Measurements from ENCODE around the gene MYO5C. TPM values are rescaled to one million over a fixed set of nuclear protein-coding genes. Genes with fewer than 3 reads are reported as not detected.
"Not testable (repeated sequence)": the region's sequence is repeated elsewhere in the genome, so short reads cannot be mapped to it uniquely, and the experiment has no call there.

Gene MYO5C
- total RNA-seq, 4 donors from 2014 or later = 3.7 to 12.4 (median 7.6) TPM

- H3K4me3 ChIP-seq = peak overlapping the region; percentile 78 to 85 (median 82)
- peaks cover 10 to 18% (median 15%) of the 10 kb centered on the region in 4 donors for H3K4me1 ChIP-seq
- H3K27ac ChIP-seq (replicated peaks in 1 of 4) = peak overlapping the region; percentile 86 to 91 (median 89)
- peaks cover 0 to 6% (median 0%) of the 10 kb centered on the region in 4 donors for H3K27me3 ChIP-seq
- TF ChIP-seq CTCF (IDR thresholded peaks at IDR 0.05) = no peak
- no peak for TF ChIP-seq EP300 (IDR thresholded peaks at IDR 0.05)
- no peak for TF ChIP-seq POLR2A (IDR thresholded peaks at IDR 0.05; ENCODE audit: low read depth)
- no peak for TF ChIP-seq POLR2AphosphoS5 (IDR thresholded peaks at IDR 0.05)
- H3K36me3 ChIP-seq = no peaks in the 10 kb centered on the region
- WGBS = 29% methylated on average over 10 of the region's 10 CpGs
- intact Hi-C loops (cut with DNase I) = no loop called here
- H3K9me3 ChIP-seq = no peaks in the 10 kb centered on the region
- DNase-seq (ENCODE audit: extremely low spot score) = peak; percentile 64
Measured at GRCh38 chr15:52178765-52179164, 116.8 kb downstream of the MYO5C start.

GRCh38 chr15:52172869-52173268 is 122.7 kb downstream of the MYO5C start:
- WGBS = 82% methylated on average over 2 of the region's 2 CpGs
- H3K36me3 ChIP-seq = no peaks in the 10 kb centered on the region
- no peak for TF ChIP-seq EP300 (IDR thresholded peaks at IDR 0.05)
- no peak for TF ChIP-seq CTCF (IDR thresholded peaks at IDR 0.05)
- no peak for TF ChIP-seq POLR2AphosphoS5 (IDR thresholded peaks at IDR 0.05)
- no peak for TF ChIP-seq POLR2A (IDR thresholded peaks at IDR 0.05; ENCODE audit: low read depth)
- no peak overlapping the region for H3K27ac ChIP-seq (replicated peaks in 1 of 4)
- intact Hi-C loops (cut with DNase I) = no loop called here
- no peak overlapping the region for H3K4me3 ChIP-seq
- DNase-seq (ENCODE audit: extremely low spot score) = no peak
- H3K4me1 ChIP-seq = no peaks in the 10 kb centered on the region
- H3K27me3 ChIP-seq = no peaks in the 10 kb centered on the region
- no peaks in the 10 kb centered on the region for H3K9me3 ChIP-seq

GRCh38 chr15:52171807-52172206 is 123.8 kb downstream of the MYO5C start:
- TF ChIP-seq POLR2A (IDR thresholded peaks at IDR 0.05; ENCODE audit: low read depth) (no peak), CTCF (IDR thresholded peaks at IDR 0.05) (no peak), EP300 (IDR thresholded peaks at IDR 0.05) (no peak), POLR2AphosphoS5 (IDR thresholded peaks at IDR 0.05) (no peak)
- Histone ChIP-seq H3K9me3 (no peaks in the 10 kb centered on the region), H3K27ac (replicated peaks in 1 of 4) (no peak overlapping the region), H3K36me3 (no peaks in the 10 kb centered on the region), H3K4me3 (no peak overlapping the region), H3K27me3 (no peaks in the 10 kb centered on the region), H3K4me1 (no peaks in the 10 kb centered on the region)
- WGBS = 21% methylated on average over 1 of the region's 1 CpG
- DNase-seq (ENCODE audit: extremely low spot score) = no peak
- intact Hi-C loops (cut with DNase I) = no loop called here

- 19% methylated on average over 4 of the region's 4 CpGs for WGBS
- Histone ChIP-seq H3K36me3 (no peaks in the 10 kb centered on the region), H3K27ac (replicated peaks in 1 of 4) (no peak overlapping the region), H3K4me3 (no peak overlapping the region), H3K27me3 (no peaks in the 10 kb centered on the region), H3K4me1 (no peaks in the 10 kb centered on the region), H3K9me3 (no peaks in the 10 kb centered on the region)
- TF ChIP-seq CTCF (IDR thresholded peaks at IDR 0.05) = no peak
- no peak for TF ChIP-seq EP300 (IDR thresholded peaks at IDR 0.05)
- no peak for TF ChIP-seq POLR2A (IDR thresholded peaks at IDR 0.05; ENCODE audit: low read depth)
- TF ChIP-seq POLR2AphosphoS5 (IDR thresholded peaks at IDR 0.05) = no peak
- DNase-seq (ENCODE audit: extremely low spot score) = no peak
- intact Hi-C loops (cut with DNase I) = no loop called here
Measured at GRCh38 chr15:52171386-52171785, 124.2 kb downstream of the MYO5C start.

- intact Hi-C loops (cut with DNase I); H3K27ac ChIP-seq (replicated peaks in 1 of 4); H3K27me3 ChIP-seq; H3K4me3 ChIP-seq; H3K9me3 ChIP-seq; H3K36me3 ChIP-seq; H3K4me1 ChIP-seq; DNase-seq (ENCODE audit: extremely low spot score): not testable (repeated sequence)
- 94% methylated on average over 3 of the region's 3 CpGs for WGBS
Measured at GRCh38 chr15:52170199-52170598, 125.4 kb downstream of the MYO5C start.

GRCh38 chr15:52165494-52166131 is 130.0 kb downstream of the MYO5C start:
- H3K4me3 ChIP-seq; H3K4me1 ChIP-seq; DNase-seq (ENCODE audit: extremely low spot score); H3K9me3 ChIP-seq; H3K27ac ChIP-seq (replicated peaks in 1 of 4); intact Hi-C loops (cut with DNase I); H3K27me3 ChIP-seq: not testable (repeated sequence)
- H3K36me3 ChIP-seq = peaks cover 0 to 21% (median 6%) of the 10 kb centered on the region in 4 donors
- 92% methylated on average over 5 of the region's 5 CpGs for WGBS
